Kidney (tissue), 14 donors: ENCODE data around the gene IL32. TPM values are rescaled to one million over a fixed set of nuclear protein-coding genes. Genes with fewer than 3 reads are reported as not detected.
A peak's percentile ranks its signal among the peaks of the same experiment; 100 is the strongest.

ENCODE experiments used
- DNase-seq, 5 donors: peaks; one replicate each; pipeline ENCODE4 v3.0.0-alpha.2; 2013 to 2020
- FAIRE-seq: peaks from 2 replicates; lab custom pipeline; 2012; peaks lifted over from hg19 to GRCh38; lab: Jason Lieb, UNC
- H3K27ac ChIP-seq, 2 donors: one replicate each; pipeline ENCODE4 v1.7.0; 2013; ENCODE audit warnings: low read depth in 2 of 2, low read length in 2 of 2, inconsistent platforms in 1 of 2
- H3K27me3 ChIP-seq: one replicate; pipeline ENCODE4 v1.7.1; 2013; ENCODE audit warnings: low read length, inconsistent platforms; ENCODE audit not compliant: control insufficient read depth, insufficient read depth
- H3K36me3 ChIP-seq, 3 donors: one replicate each; pipeline versions ENCODE4 v1.7.0 to v1.7.1; 2013; ENCODE audit warnings: low read length in 3 of 3, control low read depth in 1 of 3, inconsistent platforms in 1 of 3; ENCODE audit not compliant: insufficient read depth in 3 of 3, control insufficient read depth in 2 of 3
- H3K4me1 ChIP-seq, 3 donors: one replicate each; pipeline versions ENCODE4 v1.7.0 to v1.7.1; 2013; ENCODE audit warnings: low read length in 3 of 3, inconsistent platforms in 1 of 3, low read depth in 1 of 3; ENCODE audit not compliant: control insufficient read depth in 2 of 3, insufficient read depth in 2 of 3
- H3K4me3 ChIP-seq, 3 donors: one replicate each; pipeline versions ENCODE4 v1.7.0 to v1.8.1; 2013; ENCODE audit warnings: low read length in 3 of 3, control low read depth in 1 of 3, inconsistent platforms in 1 of 3
- H3K9ac ChIP-seq, 3 donors: one replicate each; pipeline versions ENCODE4 v1.7.0 to v1.7.1; 2013; ENCODE audit warnings: low read length in 3 of 3, control low read depth in 1 of 3, inconsistent platforms in 1 of 3
- H3K9me3 ChIP-seq, 3 donors: one replicate each; pipeline versions ENCODE4 v1.7.0 to v1.7.1; 2013; ENCODE audit warnings: low read length in 3 of 3, control low read depth in 1 of 3, inconsistent platforms in 1 of 3; ENCODE audit not compliant: control insufficient read depth in 2 of 3, insufficient read depth in 1 of 3
- intact Hi-C: fragments of 100-400 bp; cut with DNase I; formaldehyde crosslinking; loops from one replicate; pipeline ENCODE4 v1.11.1; 2022
- polyA plus RNA-seq: library from polyadenylated mRNA; stranded (reverse); fragments of 350-450 nt; fragmentation: Illumina TruSeq; extraction: RNeasy Lipid Tissue Mini Kit (QIAGEN cat#74804); gene quantifications from one replicate; pipeline ENCODE4 v1.2.3, GENCODE V29; 2014; ENCODE audit warnings: low read depth, low replicate concordance; ENCODE audit not compliant: insufficient read depth
- total RNA-seq: library from RNA; stranded (reverse); fragmentation: NEBNext Ultra II Directional; extraction: Animal tissue kit (Norgen Biotek cat#: 25700); gene quantifications from one replicate; pipeline ENCODE4 v1.2.1, GENCODE V29; 2021
- TF ChIP-seq, protein P1 (sequence below): IDR thresholded peaks from 3 replicates; pipeline ENCODE4 v1.5.1; 2012; ENCODE audit warnings: mild to moderate bottlenecking, moderate library complexity, borderline replicate concordance; ENCODE audit not compliant: insufficient read depth; ENCODE audit errors: extremely low read depth
- donor health status: control.
- donor health status: control.
- donor health status: control.
- donor health status: control.
- donor health status: control.
- donor health status: DM: yes; HTN: yes; CAD: no.
- donor health status: Normal renal cell carcinoma (clear cell type).

Gene IL32
- total and polyA plus RNA-seq, 2 donors from 2014 or later, result 181 to 495 TPM

DNA sequence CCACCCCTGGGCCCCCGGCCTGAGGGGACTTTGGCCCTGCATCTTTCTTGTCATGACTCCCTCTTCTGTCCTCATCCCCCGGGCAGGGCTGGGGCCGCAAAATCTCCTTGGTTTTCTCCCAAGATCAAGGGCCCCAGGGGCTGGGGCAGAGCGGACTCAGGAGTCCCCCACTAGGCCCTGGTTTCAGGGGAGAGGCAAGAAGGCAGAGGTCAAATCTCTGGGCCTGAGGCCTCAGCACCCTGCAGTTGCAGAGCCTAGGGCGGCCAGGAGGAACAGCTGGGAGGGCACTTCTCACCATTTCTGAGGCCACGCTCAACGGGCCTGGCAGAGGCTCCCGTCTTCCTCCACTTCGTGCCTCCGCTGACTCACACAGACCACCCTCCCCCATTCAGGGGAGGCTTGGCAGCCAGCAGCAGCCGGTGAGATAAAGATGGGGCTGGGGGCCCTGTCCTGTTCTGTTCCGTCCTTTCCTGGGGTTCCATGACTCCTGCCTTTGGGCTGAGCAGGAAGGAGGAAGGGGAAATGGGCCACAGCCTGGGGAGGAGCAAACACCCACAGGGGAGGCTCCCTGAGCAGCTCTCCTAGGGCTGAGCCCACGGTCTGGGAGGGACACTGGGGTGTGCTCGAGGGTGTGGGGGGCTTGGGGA lies 21.3 kb downstream of the IL32 start:
- H3K27ac ChIP-seq, result peak overlapping the region; percentile 30 to 55

DNA sequence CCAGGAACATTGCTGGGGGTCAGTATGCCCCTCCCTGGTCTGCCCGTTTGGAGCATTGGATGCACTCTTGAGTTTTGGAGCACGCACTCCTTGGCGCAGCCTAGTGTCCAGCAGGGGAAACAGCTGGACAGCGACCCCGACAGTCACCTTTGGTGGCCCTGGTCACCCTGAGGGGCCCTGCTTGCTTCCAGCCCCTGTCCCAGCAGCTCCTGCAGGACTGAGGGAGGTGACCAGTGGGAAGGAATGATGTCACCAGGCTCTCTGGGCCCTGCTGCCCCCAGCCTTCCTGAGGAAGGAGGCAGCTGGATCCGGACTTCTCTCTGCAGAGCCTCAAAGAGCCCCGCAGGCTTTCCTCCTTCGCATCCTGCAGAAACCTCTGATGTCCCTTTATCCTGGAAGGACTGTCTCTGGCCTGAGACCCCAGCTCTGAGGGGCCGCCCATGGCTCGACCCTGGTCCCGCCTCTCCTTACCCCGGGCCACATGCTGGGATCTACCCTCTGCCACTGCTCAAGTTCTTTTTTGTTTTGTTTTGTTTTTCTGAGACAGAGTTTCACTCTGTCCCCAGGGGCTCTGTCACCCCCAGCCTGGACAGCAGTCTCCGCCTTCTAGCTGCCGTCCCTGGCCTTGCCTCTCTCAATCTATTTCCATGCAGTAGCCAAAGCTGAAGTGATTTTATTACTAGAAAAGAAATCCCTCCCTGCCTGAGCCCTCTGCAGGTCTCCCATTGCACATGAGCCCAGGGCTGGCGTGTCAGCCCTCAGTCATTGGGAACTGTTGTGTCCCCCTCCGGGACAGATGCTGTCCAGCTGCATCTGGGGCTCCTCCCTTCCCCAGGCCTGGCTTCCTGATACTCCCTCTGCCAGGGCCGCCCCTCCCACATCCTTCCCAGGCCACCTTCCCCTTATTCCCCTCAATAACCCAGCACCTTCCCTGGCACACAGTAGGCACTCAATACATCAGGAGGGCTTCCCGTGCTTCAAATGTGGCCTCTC lies 22.1 kb downstream of the IL32 start:
- Histone ChIP-seq H3K4me3 (peak overlapping the region in 1 of 3 donors; percentile 25), H3K36me3 (no peaks in the 10 kb centered on the region), H3K27ac (peak overlapping the region; percentile 26 to 55), H3K9me3 (no peaks in the 10 kb centered on the region), H3K9ac (no peak overlapping the region), H3K27me3 (no peaks in the 10 kb centered on the region), H3K4me1 (peaks cover 0 to 4% (median 3%) of the 10 kb centered on the region in 3 donors)
- no peak for FAIRE-seq
- peak in 3 of 5 donors; percentile 50 to 84 (median 81) for DNase-seq
- TF ChIP-seq, protein P1, sequence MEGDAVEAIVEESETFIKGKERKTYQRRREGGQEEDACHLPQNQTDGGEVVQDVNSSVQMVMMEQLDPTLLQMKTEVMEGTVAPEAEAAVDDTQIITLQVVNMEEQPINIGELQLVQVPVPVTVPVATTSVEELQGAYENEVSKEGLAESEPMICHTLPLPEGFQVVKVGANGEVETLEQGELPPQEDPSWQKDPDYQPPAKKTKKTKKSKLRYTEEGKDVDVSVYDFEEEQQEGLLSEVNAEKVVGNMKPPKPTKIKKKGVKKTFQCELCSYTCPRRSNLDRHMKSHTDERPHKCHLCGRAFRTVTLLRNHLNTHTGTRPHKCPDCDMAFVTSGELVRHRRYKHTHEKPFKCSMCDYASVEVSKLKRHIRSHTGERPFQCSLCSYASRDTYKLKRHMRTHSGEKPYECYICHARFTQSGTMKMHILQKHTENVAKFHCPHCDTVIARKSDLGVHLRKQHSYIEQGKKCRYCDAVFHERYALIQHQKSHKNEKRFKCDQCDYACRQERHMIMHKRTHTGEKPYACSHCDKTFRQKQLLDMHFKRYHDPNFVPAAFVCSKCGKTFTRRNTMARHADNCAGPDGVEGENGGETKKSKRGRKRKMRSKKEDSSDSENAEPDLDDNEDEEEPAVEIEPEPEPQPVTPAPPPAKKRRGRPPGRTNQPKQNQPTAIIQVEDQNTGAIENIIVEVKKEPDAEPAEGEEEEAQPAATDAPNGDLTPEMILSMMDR, result no peak
- intact Hi-C loops, result no loop called here

More for the DNA sequence above, 21.3 kb downstream of the IL32 start:
- Histone ChIP-seq H3K4me1 (peaks cover 0 to 4% (median 3%) of the 10 kb centered on the region in 3 donors), H3K4me3 (peak overlapping the region in 1 of 3 donors; percentile 25), H3K36me3 (no peaks in the 10 kb centered on the region), H3K9ac (no peak overlapping the region), H3K9me3 (no peaks in the 10 kb centered on the region), H3K27me3 (no peaks in the 10 kb centered on the region)
- TF ChIP-seq, protein P1, result no peak
- FAIRE-seq (no peak), DNase-seq (peak in 1 of 5 donors; percentile 75)
- intact Hi-C loops, result no loop called here

DNA sequence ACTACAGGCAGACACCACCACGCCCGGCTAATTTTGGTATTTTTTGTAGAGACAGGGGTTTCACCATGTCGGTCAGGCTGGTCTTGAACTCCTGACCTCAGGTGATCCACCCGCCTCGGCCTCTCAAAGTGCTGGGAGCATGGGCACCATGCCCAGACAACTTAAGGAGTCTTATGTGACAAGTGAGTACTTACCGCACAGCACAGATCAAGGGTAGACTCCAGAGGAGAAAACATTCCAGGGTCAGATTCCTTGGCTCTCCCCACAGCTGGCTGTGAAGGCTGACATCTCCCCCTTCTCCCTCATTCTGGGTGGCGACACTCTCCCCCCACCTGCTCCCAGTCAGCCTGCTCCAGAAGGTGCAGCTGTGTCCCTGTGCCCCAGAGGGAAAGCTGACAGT lies 23.0 kb downstream of the IL32 start:
- Histone ChIP-seq H3K36me3 (no peaks in the 10 kb centered on the region), H3K9ac (no peak overlapping the region), H3K27ac (no peak overlapping the region), H3K4me1 (peaks cover 0 to 4% (median 3%) of the 10 kb centered on the region in 3 donors), H3K9me3 (no peaks in the 10 kb centered on the region), H3K27me3 (no peaks in the 10 kb centered on the region), H3K4me3 (no peak overlapping the region)
- FAIRE-seq (no peak), DNase-seq (peak in 2 of 5 donors; percentile 35 to 47)
- TF ChIP-seq, protein P1, result no peak
- intact Hi-C loops, result no loop called here
